ENCODE data around the gene ZDHHC20. TPM values are rescaled to one million over a fixed set of nuclear protein-coding genes. Genes with fewer than 3 reads are reported as not detected.

The ZDHHC20 gene
- polyA plus RNA-seq, 3 donors: 28.1 to 67.8 (median 66.8) TPM

DNA sequence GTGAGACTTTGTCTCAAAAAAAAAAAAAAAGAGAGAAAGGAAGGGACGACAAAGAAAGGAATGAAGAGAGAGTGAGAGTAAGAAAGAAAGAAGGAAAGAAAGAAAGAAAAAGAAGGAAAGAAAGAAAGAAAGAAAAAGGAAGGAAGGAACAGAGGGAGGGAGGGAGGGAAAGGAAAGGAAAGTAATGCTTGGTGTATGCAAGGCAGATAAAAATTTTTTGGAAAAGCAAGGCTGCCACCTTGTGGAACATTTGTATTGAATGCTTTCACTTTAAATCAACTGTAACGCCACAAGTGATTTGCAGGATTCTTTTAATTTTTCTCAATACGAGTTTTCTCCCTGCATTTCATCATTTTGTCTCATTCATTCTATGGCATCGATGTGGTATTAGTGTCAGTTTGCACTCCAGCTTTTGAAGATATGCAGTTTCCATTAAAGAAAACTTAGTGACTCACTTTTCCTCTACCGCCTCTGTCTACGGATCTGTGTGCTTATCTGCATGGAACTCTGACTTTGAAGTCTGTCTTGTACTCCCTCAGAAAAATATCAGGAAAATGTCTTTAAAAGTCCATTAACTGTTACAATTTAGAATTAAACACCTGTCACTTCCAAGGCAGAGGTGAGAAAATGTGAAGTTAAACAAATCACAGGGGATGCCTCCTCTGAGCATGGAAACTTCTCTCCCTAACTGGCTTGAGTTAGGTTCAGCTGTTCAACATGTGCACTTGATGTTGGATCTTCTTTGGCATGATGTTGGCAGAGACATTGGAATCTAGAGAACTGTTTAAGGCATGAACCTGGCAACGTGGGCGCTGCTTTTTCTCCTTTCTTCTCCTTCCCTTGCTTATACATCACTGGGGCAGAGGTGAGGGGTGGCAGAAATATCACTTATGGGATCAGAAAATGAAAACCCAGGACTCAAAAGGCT lies 20.0 kb upstream of the ZDHHC20 start:
- no peaks in the 10 kb centered on the region for H3K79me2 ChIP-seq (ENCODE audit: insufficient read depth, low read length)
- H3K27ac ChIP-seq (ENCODE audit: low read depth in 1 of 2, low read length in 2 of 2): no peak overlapping the region
- Mint-ChIP-seq H3K36me3 (no peaks in the 10 kb centered on the region), H3K4me1 (peaks cover 12% of the 10 kb centered on the region), H3K4me3 (peak overlapping the region in 1 of 2 donors; percentile 74), H3K27ac (peak overlapping the region in 3 of 7 donors; percentile 57 to 84 (median 57)), H3K9me3 (peaks cover 0 to 9% (median 0%) of the 10 kb centered on the region in 7 donors), H3K27me3 (ENCODE audit: low read depth in 3 of 3) (peaks cover 3 to 11% (median 9%) of the 10 kb centered on the region in 3 donors)
- peaks cover 10 to 12% of the 10 kb centered on the region in 2 donors for H3K4me1 ChIP-seq (ENCODE audit: control insufficient read depth in 1 of 2, insufficient read depth in 2 of 2, low read length in 2 of 2)
- peak; percentile 56 to 80 (median 65) for DNase-seq
- no peaks in the 10 kb centered on the region for H4K20me1 ChIP-seq (ENCODE audit: insufficient read depth, low read length)
- no peak overlapping the region for H3K4me3 ChIP-seq (replicated peaks in 1 of 3; ENCODE audit: low read depth in 2 of 3, low read length in 3 of 3)
- no peaks in the 10 kb centered on the region for H3K36me3 ChIP-seq (replicated peaks in 1 of 2; ENCODE audit: control insufficient read depth in 1 of 2, insufficient read depth in 2 of 2, low read length in 2 of 2)
- H2AFZ ChIP-seq (ENCODE audit: insufficient read depth, low read depth, low read length, poor library complexity, severe bottlenecking): peak overlapping the region; percentile 47
- H3K27me3 ChIP-seq (ENCODE audit: control insufficient read depth in 2 of 2, insufficient read depth in 2 of 2, low read length in 2 of 2): no peaks in the 10 kb centered on the region
- TF ChIP-seq, protein P1, sequence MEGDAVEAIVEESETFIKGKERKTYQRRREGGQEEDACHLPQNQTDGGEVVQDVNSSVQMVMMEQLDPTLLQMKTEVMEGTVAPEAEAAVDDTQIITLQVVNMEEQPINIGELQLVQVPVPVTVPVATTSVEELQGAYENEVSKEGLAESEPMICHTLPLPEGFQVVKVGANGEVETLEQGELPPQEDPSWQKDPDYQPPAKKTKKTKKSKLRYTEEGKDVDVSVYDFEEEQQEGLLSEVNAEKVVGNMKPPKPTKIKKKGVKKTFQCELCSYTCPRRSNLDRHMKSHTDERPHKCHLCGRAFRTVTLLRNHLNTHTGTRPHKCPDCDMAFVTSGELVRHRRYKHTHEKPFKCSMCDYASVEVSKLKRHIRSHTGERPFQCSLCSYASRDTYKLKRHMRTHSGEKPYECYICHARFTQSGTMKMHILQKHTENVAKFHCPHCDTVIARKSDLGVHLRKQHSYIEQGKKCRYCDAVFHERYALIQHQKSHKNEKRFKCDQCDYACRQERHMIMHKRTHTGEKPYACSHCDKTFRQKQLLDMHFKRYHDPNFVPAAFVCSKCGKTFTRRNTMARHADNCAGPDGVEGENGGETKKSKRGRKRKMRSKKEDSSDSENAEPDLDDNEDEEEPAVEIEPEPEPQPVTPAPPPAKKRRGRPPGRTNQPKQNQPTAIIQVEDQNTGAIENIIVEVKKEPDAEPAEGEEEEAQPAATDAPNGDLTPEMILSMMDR (IDR thresholded peaks at IDR 0.05): peak; percentile 75
- no peaks in the 10 kb centered on the region for H3K9me3 ChIP-seq (replicated peaks in 1 of 2; ENCODE audit: control insufficient read depth in 1 of 2, insufficient read depth in 1 of 2, low read length in 2 of 2)
- no peak overlapping the region for H3K9ac ChIP-seq (ENCODE audit: insufficient read depth, low read length, poor library complexity, severe bottlenecking)
- intact Hi-C loops (cut with micrococcal nuclease): loop anchor here (2.0 to 10.0 kb wide), 6 partner anchors 182 to 537 kb away; partner anchors contain the start of genes MRPL57 (in 1 of the 2) and SKA3 (in 1 of the 2)
- H3K4me2 ChIP-seq (replicated peaks; ENCODE audit: extremely low read depth, low read length, poor library complexity, severe bottlenecking): peak overlapping the region; percentile 40
- 56% methylated on average over 3 of the region's 8 CpGs for WGBS (ENCODE audit: insufficient coverage)

DNA sequence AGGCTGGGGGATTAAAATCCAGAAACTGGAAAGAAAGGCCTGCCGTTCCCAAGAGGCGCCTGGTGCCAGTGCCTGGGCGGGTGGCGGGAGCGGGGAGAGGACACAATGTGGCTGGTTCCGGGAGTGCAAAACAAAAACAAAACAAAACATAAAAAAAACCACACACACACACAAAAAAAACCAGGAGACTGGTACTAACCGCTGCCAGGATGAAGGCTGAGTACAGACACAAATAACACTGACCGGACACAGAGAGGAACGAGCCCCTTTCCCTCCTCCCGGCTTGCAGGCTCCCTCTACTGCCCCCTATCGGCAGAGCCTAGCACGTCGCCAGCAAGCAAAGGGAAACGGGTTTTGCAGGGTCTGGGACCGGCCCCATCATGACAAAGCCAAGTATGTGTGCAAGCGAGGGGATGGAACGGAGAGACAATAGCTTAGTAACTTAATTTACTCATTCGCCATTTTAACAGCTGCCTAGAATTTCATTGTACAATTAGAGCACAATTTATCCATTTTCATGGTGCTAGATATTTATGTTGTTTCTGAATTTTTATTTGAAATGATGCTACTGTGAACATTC lies 17.9 kb upstream of the ZDHHC20 start:
- peak overlapping the region; percentile 84 for H3K4me2 ChIP-seq (replicated peaks; ENCODE audit: extremely low read depth, low read length, poor library complexity, severe bottlenecking)
- H3K9ac ChIP-seq (ENCODE audit: insufficient read depth, low read length, poor library complexity, severe bottlenecking): peak overlapping the region; percentile 61
- no peaks in the 10 kb centered on the region for H3K36me3 ChIP-seq (replicated peaks in 1 of 2; ENCODE audit: control insufficient read depth in 1 of 2, insufficient read depth in 2 of 2, low read length in 2 of 2)
- no peaks in the 10 kb centered on the region for H3K27me3 ChIP-seq (ENCODE audit: control insufficient read depth in 2 of 2, insufficient read depth in 2 of 2, low read length in 2 of 2)
- Mint-ChIP-seq H3K27me3 (ENCODE audit: low read depth in 3 of 3) (peaks cover 3 to 9% (median 9%) of the 10 kb centered on the region in 3 donors), H3K4me3 (peak overlapping the region; percentile 87 to 94), H3K27ac (peak overlapping the region in 6 of 7 donors; percentile 26 to 94 (median 90)), H3K9me3 (peaks cover 0 to 7% (median 3%) of the 10 kb centered on the region in 7 donors), H3K36me3 (no peaks in the 10 kb centered on the region), H3K4me1 (peaks cover 12% of the 10 kb centered on the region)
- H3K4me3 ChIP-seq (replicated peaks in 1 of 3; ENCODE audit: low read depth in 2 of 3, low read length in 3 of 3): peak overlapping the region; percentile 47 to 75 (median 47)
- no peaks in the 10 kb centered on the region for H3K9me3 ChIP-seq (replicated peaks in 1 of 2; ENCODE audit: control insufficient read depth in 1 of 2, insufficient read depth in 1 of 2, low read length in 2 of 2)
- H3K79me2 ChIP-seq (ENCODE audit: insufficient read depth, low read length): no peaks in the 10 kb centered on the region
- no peaks in the 10 kb centered on the region for H4K20me1 ChIP-seq (ENCODE audit: insufficient read depth, low read length)
- DNase-seq: peak; percentile 71 to 85 (median 78)
- peak overlapping the region; percentile 88 for H2AFZ ChIP-seq (ENCODE audit: insufficient read depth, low read depth, low read length, poor library complexity, severe bottlenecking)
- peaks cover 10 to 12% of the 10 kb centered on the region in 2 donors for H3K4me1 ChIP-seq (ENCODE audit: control insufficient read depth in 1 of 2, insufficient read depth in 2 of 2, low read length in 2 of 2)
- H3K27ac ChIP-seq (ENCODE audit: low read depth in 1 of 2, low read length in 2 of 2): peak overlapping the region in 1 of 2 donors; percentile 49
- intact Hi-C loops (cut with micrococcal nuclease): loop anchor here (2.0 to 10.0 kb wide), 6 partner anchors 180 to 535 kb away; partner anchors contain the start of genes MRPL57 (in 1 of the 2) and SKA3 (in 1 of the 2)
- WGBS (ENCODE audit: insufficient coverage): 2% methylated on average over 7 of the region's 18 CpGs
- TF ChIP-seq, protein P1 (IDR thresholded peaks at IDR 0.05): peak; percentile 91

Measured in CD14-positive monocyte (primary cell).